Keratinocyte (primary cell): ENCODE data around the gene CASP10. TPM values are rescaled to one million over a fixed set of nuclear protein-coding genes. Genes with fewer than 3 reads are reported as not detected.

ENCODE experiments used
- DNase-seq: peaks from one replicate; pipeline ENCODE4 v3.0.0-alpha.2; 2011; ENCODE audit warnings: low read depth, missing footprints, low spot score
- FAIRE-seq: peaks from 2 replicates; lab custom pipeline; 2011; peaks lifted over from hg19 to GRCh38; lab: Jason Lieb, UNC
- H2AFZ ChIP-seq: 2 replicates; pipeline ENCODE4 v1.6.0; 2012; ENCODE audit warnings: low read length, control low read depth, inconsistent platforms; ENCODE audit not compliant: control insufficient read depth
- H3K27ac ChIP-seq: 2 replicates; pipeline ENCODE4 v1.5.1; 2011; ENCODE audit warnings: low read length; ENCODE audit not compliant: control insufficient read depth, insufficient read depth
- H3K27me3 ChIP-seq: 3 replicates; pipeline ENCODE4 v1.6.0; 2011; ENCODE audit warnings: low read length; ENCODE audit not compliant: control insufficient read depth, insufficient read depth; ENCODE audit errors: extremely low read depth
- H3K36me3 ChIP-seq, 2 experiments: 2 replicates in 1 of 2; 3 replicates in 1 of 2; pipeline ENCODE4 v1.5.1; 2011; ENCODE audit warnings: low read length in 2 of 2, mild to moderate bottlenecking in 1 of 2; ENCODE audit not compliant: control insufficient read depth in 2 of 2, insufficient read depth in 2 of 2; ENCODE audit errors: extremely low read depth in 1 of 2
- H3K4me1 ChIP-seq: 3 replicates; pipeline ENCODE4 v1.5.1; 2011; ENCODE audit warnings: low read length; ENCODE audit not compliant: control insufficient read depth, insufficient read depth; ENCODE audit errors: extremely low read depth
- H3K4me2 ChIP-seq: 3 replicates; pipeline ENCODE4 v1.6.0; 2011; ENCODE audit warnings: low read depth, low read length; ENCODE audit not compliant: control insufficient read depth, insufficient read depth; ENCODE audit errors: extremely low read depth
- H3K4me3 ChIP-seq, 3 experiments: fragments of 200-600 bp in 1 of 3; sonication (generic) in 1 of 3; 2 replicates in 2 of 3; 3 replicates in 1 of 3; pipeline ENCODE4 v1.5.1; 2011 to 2016; ENCODE audit warnings: low read length in 3 of 3, mild to moderate bottlenecking in 3 of 3, control low read depth in 2 of 3, inconsistent platforms in 1 of 3, low read depth in 1 of 3, mixed read lengths in 1 of 3, mixed run types in 1 of 3, moderate library complexity in 1 of 3; ENCODE audit not compliant: control insufficient read depth in 2 of 3, insufficient read depth in 2 of 3; ENCODE audit errors: extremely low read depth in 1 of 3
- H3K79me2 ChIP-seq: 2 replicates; pipeline ENCODE4 v1.6.0; 2012; ENCODE audit warnings: low read length; ENCODE audit not compliant: control insufficient read depth, insufficient read depth
- H3K9ac ChIP-seq: 3 replicates; pipeline ENCODE4 v1.6.0; 2011; ENCODE audit warnings: low read length; ENCODE audit not compliant: control insufficient read depth, insufficient read depth; ENCODE audit errors: extremely low read depth
- H3K9me1 ChIP-seq: 3 replicates; pipeline ENCODE4 v1.6.0; 2011; ENCODE audit warnings: low read length; ENCODE audit not compliant: control insufficient read depth, insufficient read depth; ENCODE audit errors: extremely low read depth
- H3K9me3 ChIP-seq: 2 replicates; pipeline ENCODE4 v1.5.1; 2012; ENCODE audit warnings: low read depth, low read length; ENCODE audit not compliant: control insufficient read depth
- H4K20me1 ChIP-seq: 3 replicates; pipeline ENCODE4 v1.6.0; 2011; ENCODE audit warnings: low read length; ENCODE audit not compliant: control insufficient read depth, insufficient read depth; ENCODE audit errors: extremely low read depth
- CTCF ChIP-seq, 3 experiments: IDR thresholded peaks in 1 of 3; conservative IDR thresholded peaks in 1 of 3; optimal IDR thresholded peaks in 1 of 3; 2 replicates in 2 of 3; 3 replicates in 1 of 3; pipeline versions ENCODE3 to v1.5.1; 2011; ENCODE audit warnings: low read length in 3 of 3, mild to moderate bottlenecking in 3 of 3, moderate library complexity in 2 of 3, control low read depth in 1 of 3, inconsistent platforms in 1 of 3; ENCODE audit not compliant: insufficient read depth in 2 of 3; ENCODE audit errors: extremely low read depth in 1 of 3
- EZH2 ChIP-seq: IDR thresholded peaks from one replicate; pipeline ENCODE4 v1.6.1; 2012; ENCODE audit warnings: inconsistent platforms, mild to moderate bottlenecking, low read length, moderate library complexity
- dilution Hi-C: fragments of 300-500 bp; cut with MboI; formaldehyde crosslinking; loops from one replicate; pipeline ENCODE4 v1.7.0; 2020; ENCODE audit warnings: low sequenced_read_pairs; ENCODE audit not compliant: extremely low pct_ligation_motif_present
- polyA plus RNA-seq, 5 experiments: library from polyadenylated mRNA; depleted of rRNA in 3 of 5; stranded (reverse) in 3 of 5; stranded (forward) in 1 of 5; unstranded in 1 of 5; fragments of >200 nt; gene quantifications; 1 replicate in 1 of 5; 2 replicates in 3 of 5; 3 replicates in 1 of 5; pipeline versions ENCODE4 v1.2.1 to v1.2.3, GENCODE V29; 2011 to 2012; ENCODE audit warnings: missing spikeins in 2 of 5, low read depth in 1 of 5, low replicate concordance in 1 of 5

The CASP10 gene
- polyA plus RNA-seq, 1 donor (not counting 4 experiments of a cell fraction or from before 2014, with no cell fraction given) = 7.1 TPM

GRCh38 chr2:201176081-201176481 is 6.9 kb upstream of the CASP10 start:
- DNase-seq = no peak
- no peak overlapping the region for H3K4me2 ChIP-seq
- no peaks in the 10 kb centered on the region for H3K36me3 ChIP-seq
- no peaks in the 10 kb centered on the region for H3K9me3 ChIP-seq
- H3K79me2 ChIP-seq = no peaks in the 10 kb centered on the region
- no peak overlapping the region for H2AFZ ChIP-seq
- no peak for FAIRE-seq
- H4K20me1 ChIP-seq = no peaks in the 10 kb centered on the region
- no peaks in the 10 kb centered on the region for H3K27me3 ChIP-seq
- no peaks in the 10 kb centered on the region for H3K4me1 ChIP-seq
- no peak overlapping the region for H3K9ac ChIP-seq
- H3K27ac ChIP-seq = no peak overlapping the region
- no peaks in the 10 kb centered on the region for H3K9me1 ChIP-seq
- TF ChIP-seq CTCF (optimal IDR thresholded peaks at IDR 0.05 in 1 of 3, IDR thresholded peaks at IDR 0.05 in 1 of 3, conservative IDR thresholded peaks at IDR 0.05 in 1 of 3; ENCODE audit: extremely low read depth in 1 of 3, insufficient read depth in 2 of 3, low read length in 3 of 3) = no peak
- no peak for TF ChIP-seq EZH2
- dilution Hi-C loops = no loop called here
- H3K4me3 ChIP-seq = no peak overlapping the region

- H3K27ac ChIP-seq = no peak overlapping the region
- H2AFZ ChIP-seq = no peak overlapping the region
- H4K20me1 ChIP-seq = no peaks in the 10 kb centered on the region
- H3K4me3 ChIP-seq = no peak overlapping the region
- TF ChIP-seq CTCF (optimal IDR thresholded peaks at IDR 0.05 in 1 of 3, IDR thresholded peaks at IDR 0.05 in 1 of 3, conservative IDR thresholded peaks at IDR 0.05 in 1 of 3; ENCODE audit: extremely low read depth in 1 of 3, insufficient read depth in 2 of 3, low read length in 3 of 3) = no peak
- no peak for TF ChIP-seq EZH2
- H3K79me2 ChIP-seq = peaks cover 2% of the 10 kb centered on the region
- H3K9me1 ChIP-seq = no peaks in the 10 kb centered on the region
- no peak for FAIRE-seq
- dilution Hi-C loops = no loop called here
- no peaks in the 10 kb centered on the region for H3K4me1 ChIP-seq
- no peaks in the 10 kb centered on the region for H3K9me3 ChIP-seq
- no peak for DNase-seq
- H3K36me3 ChIP-seq = no peaks in the 10 kb centered on the region
- no peak overlapping the region for H3K4me2 ChIP-seq
- no peak overlapping the region for H3K9ac ChIP-seq
- H3K27me3 ChIP-seq = no peaks in the 10 kb centered on the region
Observed at GRCh38 chr2:201180010-201180409, 2.9 kb upstream of the CASP10 start.
